IPS-18c (cell line): ENCODE results near the gene RIMOC1.

Experiments
- H3K4me3 ChIP-seq: 2 replicates; pipeline ENCODE4 v1.7.0; 2013; ENCODE audit warnings: low read depth, mild to moderate bottlenecking, low read length, moderate library complexity; ENCODE audit not compliant: insufficient read depth
- H3K9me3 ChIP-seq: one replicate; pipeline ENCODE4 v1.6.1; 2013; ENCODE audit warnings: mild to moderate bottlenecking, low read length, moderate library complexity; ENCODE audit not compliant: control insufficient read depth, insufficient read depth

The RIMOC1 gene, protein sequence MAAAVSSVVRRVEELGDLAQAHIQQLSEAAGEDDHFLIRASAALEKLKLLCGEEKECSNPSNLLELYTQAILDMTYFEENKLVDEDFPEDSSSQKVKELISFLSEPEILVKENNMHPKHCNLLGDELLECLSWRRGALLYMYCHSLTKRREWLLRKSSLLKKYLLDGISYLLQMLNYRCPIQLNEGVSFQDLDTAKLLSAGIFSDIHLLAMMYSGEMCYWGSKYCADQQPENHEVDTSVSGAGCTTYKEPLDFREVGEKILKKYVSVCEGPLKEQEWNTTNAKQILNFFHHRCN

DNA sequence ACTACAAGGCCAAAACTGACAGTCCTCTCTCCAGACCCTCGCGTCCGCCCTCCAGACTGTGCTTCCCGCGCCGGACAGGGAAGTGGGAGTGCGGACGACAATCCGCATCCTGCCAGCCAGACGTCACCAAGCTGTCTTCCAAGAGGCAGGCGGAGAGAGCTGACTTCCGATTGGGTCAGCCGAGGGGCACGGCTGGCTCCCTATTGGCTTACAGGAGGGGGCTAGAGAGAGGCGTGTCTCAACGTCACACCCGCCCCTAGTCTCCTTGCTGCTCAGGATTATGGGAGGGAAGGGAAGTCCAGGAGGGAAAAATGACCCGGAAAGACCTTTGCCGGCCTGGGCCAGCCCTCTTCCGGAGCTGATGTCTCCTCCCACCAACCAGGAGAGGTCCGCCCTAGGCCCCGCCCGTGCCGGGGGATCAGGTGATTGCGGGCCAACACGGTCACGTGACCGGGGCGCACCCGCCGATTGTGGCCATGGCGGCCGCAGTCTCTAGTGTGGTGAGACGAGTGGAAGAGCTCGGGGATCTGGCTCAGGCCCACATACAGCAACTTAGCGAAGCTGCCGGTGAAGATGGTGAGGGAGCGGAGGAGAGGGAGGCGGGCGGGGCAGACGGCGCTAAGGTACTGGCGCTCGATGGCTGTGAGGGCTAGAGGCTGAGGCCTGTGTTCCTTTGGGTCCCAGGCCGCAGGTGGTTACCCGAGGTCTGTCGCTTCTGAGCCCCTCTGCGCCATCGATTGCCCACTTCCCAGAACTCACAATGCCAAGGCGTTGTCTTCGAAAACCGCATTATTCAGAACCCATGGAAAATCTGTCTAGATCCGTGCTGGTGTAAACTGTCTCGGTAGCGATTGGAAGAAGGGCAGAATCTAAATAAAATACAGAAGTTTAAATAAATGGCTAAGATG is at the start of gene RIMOC1:
TSS of gene RIMOC1 (plus strand) at position 453 of the 908 bp plus-strand sequence. CDS start at position 477, 24 bp downstream.
- no peaks in the 10 kb centered on the region for H3K9me3 ChIP-seq
- peak within 1 kb of the TSS; percentile 81 for H3K4me3 ChIP-seq

DNA sequence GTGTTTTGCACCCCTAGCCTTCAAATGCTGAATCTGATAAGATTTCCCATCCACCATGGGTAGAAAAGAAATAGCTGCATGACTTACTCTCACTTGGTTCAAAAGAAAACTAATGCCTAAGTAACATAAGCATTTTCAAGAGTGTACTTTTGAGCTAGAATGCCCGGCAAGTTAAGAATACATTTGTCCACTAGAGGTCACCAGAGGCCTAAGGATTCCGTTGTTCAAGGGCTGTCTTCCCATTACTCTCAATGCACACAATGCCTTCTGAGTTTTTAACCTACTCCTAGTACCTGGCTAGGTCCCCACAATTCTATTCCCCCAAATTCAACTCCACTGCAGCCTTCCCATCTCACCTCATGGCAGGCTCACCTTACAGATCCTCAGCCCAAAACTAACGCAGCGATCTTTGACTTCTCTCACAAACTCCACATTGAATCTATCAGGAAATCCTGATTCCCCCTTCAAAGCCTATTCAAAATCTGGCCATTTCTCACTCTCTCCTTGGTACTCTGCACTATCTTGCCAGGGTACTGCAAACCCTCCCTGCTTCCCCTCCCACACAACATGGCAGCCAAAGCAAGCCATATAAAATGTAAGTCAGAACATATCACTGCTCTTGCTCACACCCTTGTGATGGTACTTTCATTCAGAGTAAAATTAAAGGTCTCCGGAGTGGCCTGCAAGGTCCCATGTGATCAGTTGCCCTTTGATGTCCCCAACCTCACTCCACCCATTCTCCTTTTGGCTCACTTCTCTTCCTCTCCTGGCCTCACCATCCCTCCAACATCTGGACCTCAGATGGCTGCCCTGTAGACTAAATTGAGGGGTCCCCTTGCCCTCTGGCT is 47.3 kb upstream of the RIMOC1 start:
- Histone ChIP-seq H3K4me3 (no peak overlapping the region), H3K9me3 (no peaks in the 10 kb centered on the region)

DNA sequence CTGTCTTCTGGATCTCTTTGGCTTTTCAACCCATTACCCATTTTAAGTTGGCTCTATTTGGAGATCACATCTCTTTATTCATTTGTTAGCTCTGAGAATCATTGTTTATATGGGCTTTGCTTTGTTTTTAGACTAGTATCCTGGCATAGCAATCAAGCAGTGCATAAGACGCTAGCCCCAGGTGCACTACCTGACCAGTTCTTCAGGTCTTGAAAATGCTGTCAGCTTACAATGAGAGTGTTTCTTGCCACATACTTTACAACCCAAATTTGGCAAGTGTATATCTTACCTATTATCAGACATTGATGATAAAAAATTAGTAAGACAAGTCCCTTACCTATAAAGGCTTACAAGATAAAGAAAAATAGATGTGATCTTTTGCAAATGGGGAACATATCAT is 46.2 kb upstream of the RIMOC1 start:
- H3K9me3 ChIP-seq, result no peaks in the 10 kb centered on the region
- H3K4me3 ChIP-seq, result no peak overlapping the region

DNA sequence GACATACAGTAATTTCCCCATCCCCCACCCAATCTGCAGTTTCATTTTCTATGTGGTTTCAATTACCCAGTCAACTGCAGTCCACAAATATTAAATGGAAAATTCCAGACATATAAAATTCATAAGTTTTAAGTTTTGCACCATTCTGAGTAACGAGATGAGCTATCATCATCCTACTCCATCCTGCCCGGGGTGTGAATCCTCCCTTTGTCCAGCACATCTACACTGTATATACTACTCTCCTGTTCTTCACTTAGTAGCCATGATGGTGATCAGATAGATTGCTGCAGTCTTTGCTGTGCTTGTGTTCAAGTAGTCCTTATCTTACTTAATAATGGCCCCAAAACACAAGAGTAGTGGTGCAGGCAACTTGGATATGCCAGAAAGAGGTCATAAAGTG is 45.3 kb upstream of the RIMOC1 start:
- Histone ChIP-seq H3K4me3 (no peak overlapping the region), H3K9me3 (no peaks in the 10 kb centered on the region)

DNA sequence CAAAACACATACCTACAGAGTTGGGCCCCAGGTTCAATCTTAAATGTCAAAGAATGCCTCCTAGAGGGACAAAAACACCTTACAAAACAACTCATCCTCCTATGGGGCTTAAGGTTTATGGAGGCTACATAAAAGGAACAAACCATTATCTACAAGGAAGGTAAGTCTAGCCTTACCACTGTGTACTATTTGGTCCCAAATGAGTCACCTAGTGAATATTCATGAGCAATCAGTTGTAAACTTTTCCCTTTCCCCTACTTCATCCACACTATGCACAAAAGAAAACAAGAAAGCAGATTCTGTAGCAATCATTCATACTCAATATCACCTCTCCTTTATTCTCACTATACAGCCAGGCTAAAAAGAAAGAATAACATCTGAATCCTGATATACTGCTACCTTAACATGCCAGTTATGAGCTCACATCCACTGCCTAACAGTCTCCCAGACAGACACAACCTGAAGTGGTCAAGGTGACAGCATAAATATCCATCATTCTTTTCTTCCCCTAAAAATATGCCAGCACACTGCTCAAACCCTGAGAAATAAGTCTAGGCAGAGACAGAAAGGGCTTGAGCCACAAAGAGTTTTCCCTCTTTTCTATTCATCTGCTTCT is 40.2 kb upstream of the RIMOC1 start:
- Histone ChIP-seq H3K9me3 (no peaks in the 10 kb centered on the region), H3K4me3 (no peak overlapping the region)

DNA sequence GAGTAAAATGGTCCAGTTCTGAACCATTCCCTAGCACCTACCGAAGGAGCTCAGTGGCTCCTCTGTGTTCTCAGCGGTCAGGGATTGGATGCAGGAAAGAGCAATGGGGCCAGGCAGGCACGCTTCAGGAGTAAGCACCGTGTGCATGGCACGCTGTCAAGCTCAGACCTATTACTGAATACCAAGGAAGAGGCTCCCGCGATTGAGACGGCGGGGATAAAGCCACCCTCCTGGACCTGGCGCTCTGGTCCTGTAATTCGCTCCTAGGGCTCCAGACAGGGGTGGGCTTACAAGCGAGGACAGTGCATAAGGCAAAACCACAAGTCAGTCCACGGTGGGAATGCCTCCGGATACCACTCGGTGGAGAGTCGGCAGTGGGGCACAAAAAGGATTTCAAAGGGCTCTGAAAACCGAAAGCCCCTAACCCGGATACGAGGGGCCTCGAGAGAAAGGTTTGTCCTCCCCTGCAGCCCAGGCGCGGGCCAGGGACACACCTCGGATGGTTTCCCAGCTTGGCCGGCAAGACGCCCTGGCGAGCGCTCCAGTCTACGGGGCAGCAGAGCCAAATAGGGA is 34.9 kb upstream of the RIMOC1 start:
- Histone ChIP-seq H3K4me3 (peak overlapping the region; percentile 95), H3K9me3 (no peaks in the 10 kb centered on the region)

DNA sequence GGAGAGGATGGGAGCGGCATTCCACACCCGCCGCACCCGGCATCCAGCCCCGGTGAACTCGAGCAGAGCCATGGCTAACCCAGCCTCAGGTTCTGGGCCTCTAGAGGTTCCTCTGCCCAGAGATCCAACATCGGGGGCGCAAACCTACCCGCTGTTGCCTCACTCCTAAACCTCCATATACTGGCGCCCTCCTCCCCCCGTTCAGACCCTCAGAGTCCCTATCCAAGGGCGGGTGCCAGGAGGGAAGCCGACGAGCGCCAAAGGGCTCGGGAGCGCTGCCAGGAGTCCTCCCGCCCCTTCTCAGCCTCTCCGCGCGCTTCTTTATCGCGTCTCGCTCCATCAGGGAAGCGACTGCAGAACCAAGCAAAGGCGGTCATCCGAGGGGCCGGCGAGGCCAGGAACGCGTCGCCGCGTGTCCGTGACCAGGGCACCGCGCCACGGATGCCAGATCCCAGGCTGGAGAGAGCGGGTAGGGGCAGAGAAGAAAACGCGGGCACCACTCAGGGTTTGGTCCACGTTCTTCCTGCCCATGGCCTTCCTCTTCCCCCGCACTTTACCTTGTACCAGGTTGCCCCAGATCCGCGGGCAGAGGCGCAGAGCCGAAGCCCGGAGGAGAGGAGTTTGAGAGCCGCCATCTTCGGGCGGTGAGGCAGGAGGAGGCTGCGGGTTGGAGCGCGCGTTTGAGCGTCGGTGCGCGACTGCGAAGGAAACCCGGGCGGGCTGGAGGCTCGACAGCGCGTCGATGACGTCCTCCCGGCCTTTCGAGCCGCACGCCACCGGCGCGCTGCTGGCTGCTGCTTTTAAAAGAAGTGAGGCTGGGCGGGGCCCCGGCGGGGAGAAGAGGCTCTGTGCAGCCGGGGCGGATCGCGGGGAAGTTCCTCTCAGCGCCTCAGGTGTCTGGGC is 34.2 kb upstream of the RIMOC1 start, which contains the start of gene OXCT1:
TSS of gene OXCT1 (minus strand) at position 702 of the 903 bp plus-strand sequence. CDS start at position 635, 67 bp downstream.
- H3K9me3 ChIP-seq, result no peaks in the 10 kb centered on the region
- peak within 1 kb of the TSS; percentile 95 for H3K4me3 ChIP-seq

DNA sequence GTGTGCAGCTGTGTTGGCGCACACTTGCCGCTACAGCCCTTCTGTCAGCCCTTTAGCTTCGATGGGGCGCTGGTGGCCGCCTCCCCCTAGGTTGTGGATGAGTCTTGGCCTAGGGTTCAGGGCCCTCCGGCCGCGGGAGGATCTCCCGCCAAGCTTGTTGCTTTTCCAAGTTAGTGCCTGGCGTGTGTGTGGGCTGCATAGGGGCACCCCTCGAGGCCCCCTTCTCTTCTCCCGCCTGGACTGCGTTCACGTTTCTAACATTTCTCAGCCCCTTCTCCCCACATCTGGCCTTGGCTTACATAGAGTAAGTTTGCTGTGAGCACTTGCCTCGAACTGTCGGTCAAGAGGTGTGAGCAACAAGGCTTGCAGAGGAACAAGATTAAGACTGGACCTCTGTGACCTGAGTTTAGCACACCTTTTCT is 33.5 kb upstream of the RIMOC1 start:
- peak overlapping the region; percentile 95 for H3K4me3 ChIP-seq
- no peaks in the 10 kb centered on the region for H3K9me3 ChIP-seq

DNA sequence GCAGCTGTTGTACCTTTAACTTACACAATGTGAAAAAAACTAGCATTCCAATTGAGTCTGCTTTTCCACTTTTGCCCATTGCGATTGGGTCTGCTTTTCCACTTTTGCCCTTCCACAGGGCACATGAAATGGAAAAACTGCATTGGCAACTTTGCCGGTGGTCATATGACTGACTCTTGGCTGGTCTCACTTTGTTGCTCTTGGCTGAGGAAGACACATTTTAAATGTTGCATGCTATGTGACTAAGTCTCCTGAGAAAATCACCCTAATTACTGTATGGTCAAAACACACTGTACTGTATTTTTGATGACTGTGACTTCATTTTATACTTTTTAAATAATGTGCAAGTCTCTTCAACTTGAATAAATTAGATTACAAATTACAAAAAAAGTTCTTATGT is 32.3 kb upstream of the RIMOC1 start:
- Histone ChIP-seq H3K9me3 (no peaks in the 10 kb centered on the region), H3K4me3 (no peak overlapping the region)

DNA sequence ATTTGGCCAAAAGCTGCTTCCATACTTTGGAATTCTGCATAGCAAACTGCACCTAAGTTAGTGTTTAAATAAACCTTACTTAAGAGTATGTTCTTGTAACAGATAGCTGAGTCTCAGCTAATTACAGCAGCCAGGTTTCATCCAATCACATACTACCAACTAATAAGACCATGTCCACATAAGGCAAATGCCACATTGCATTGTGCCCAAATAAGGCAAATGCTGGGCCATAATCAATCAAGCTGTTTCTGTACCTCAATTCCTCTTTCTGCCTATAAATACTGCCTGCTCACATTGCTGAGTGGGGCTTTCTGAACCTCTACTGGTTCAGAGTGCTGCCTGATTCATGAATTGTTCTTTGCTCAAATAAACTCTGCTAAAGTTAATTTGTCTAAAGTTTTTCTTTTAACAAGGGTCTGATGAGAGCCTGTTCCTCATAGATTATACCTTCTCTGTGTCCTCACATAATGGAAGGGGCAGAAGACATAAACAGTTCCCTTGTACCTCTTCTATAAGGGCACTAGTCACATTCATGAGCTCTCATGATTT is 29.6 kb upstream of the RIMOC1 start:
- Histone ChIP-seq H3K9me3 (no peaks in the 10 kb centered on the region), H3K4me3 (no peak overlapping the region)

DNA sequence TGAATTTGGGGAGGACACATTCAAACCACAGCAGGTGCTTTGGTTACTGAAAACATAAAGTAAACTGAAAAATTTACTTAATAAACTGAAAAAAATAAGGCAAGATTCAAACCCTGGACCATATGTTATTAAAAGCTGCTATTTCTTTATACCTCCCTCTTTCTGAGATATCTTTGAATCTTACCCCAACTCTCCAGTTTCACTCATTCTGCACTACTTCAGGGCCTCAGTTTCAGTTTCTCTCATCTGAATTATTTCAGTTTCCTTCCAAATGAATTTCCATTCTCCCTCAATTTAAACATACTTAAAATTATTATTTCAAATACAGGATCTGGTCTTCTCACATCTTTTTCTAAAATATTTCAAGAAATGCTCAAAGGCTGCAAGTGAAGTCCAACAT is 29.0 kb upstream of the RIMOC1 start:
- H3K4me3 ChIP-seq, result no peak overlapping the region
- no peaks in the 10 kb centered on the region for H3K9me3 ChIP-seq

DNA sequence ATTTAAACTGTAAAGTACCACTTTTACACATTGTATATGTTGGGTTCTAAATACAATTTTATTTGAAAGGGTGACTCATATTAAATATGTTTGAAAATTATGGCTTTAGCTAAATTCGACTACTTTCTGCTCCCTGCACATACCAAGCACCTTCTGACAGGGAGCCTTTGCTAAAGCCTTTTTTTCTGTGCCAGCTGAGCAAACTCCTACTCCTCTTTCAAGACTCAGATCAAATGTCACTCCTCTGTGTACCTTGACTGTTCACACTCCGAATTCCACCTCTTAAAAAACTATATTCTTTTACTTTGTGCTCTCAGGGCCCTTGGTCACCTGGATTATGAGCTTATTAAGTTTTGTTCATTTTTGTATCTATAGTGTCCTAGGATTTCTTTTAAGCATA is 27.5 kb upstream of the RIMOC1 start:
- no peaks in the 10 kb centered on the region for H3K9me3 ChIP-seq
- H3K4me3 ChIP-seq, result no peak overlapping the region

DNA sequence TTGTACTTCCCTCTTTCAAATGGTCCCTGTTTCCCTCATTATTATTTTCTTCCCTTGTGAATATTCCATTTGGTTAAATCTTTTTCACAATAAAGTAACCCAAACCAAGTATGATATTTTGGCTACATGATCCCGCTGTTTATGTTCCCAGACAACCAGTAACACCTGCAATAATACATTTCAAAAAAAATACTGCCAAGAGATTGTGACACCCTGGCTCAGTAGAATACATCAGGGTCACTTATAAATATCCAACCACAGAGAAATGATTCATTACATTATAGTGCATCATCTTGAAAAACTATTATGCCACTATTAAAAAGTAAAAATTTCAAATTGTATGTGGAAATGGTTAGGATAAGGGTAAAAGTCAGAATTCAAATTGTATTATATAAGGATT is 26.7 kb upstream of the RIMOC1 start:
- H3K4me3 ChIP-seq, result no peak overlapping the region
- H3K9me3 ChIP-seq, result no peaks in the 10 kb centered on the region

DNA sequence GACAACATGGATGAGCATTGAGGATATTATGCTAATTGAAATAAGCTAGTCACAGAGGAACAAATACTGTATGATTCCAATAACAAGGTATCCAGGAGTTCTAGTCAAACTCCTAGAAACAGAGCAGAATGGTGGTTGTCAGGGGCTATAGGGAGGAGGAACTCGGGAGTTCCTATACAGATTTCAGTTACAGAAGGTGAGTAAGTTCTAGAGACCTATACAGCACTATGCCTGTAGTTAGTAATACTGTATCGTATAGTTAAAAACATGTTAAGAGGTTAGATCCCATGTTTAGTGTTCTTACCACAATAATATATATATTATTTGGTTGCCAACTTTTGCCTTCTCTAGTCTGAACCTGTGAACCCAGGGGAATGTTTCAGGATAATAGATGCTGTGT is 26.0 kb upstream of the RIMOC1 start:
- H3K9me3 ChIP-seq, result no peaks in the 10 kb centered on the region
- no peak overlapping the region for H3K4me3 ChIP-seq

DNA sequence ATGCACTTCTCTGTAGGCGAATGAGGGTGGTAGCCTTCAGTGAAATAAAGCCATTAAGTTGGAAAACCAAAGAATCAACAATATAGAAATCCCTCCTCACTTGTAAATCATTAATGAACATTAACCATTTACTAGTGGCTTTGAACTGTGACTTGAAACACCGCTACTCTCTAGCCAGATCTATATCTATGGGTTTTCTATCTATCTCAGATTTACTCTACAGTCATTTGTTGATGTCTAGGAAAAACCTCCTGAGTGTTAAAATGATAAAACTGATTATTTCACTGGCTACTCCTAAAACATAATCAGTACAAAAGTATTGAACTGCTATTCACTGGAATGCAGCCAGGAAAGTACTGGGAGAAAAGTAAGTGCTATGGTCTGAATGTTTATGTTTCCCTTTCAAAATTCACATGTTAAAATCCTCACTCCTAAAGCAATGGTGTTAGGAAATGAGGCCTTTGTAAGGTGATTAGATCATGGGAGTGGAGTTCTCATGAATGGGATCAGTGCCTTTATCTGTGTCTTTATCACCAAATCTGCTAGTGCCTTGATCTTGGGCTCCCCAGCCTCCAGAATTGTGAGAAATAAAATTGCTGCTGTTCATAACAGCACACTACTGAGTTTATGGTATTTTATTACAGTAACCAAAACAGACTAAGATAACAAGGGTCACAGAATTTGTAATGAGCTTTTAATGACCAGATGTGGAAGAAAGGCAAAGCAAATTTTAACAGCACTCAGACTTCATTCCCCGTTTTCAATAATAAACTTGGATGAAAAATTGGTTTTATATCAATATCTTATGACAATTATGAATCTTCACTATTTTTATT is 25.3 kb upstream of the RIMOC1 start:
- Histone ChIP-seq H3K9me3 (no peaks in the 10 kb centered on the region), H3K4me3 (no peak overlapping the region)
